H9 (cell line): Measurements from ENCODE around the gene TMED5. TPM values are rescaled to one million over a fixed set of nuclear protein-coding genes. Genes with fewer than 3 reads are reported as not detected.

Experiments
- DNase-seq: peaks from one replicate; pipeline ENCODE4 v3.0.0-alpha.2; 2017
- H2AFZ ChIP-seq: one replicate; pipeline ENCODE4 v1.6.1; 2013; ENCODE audit warnings: mild to moderate bottlenecking, low read length, control low read depth, moderate library complexity
- H2AK5ac ChIP-seq: 2 replicates; pipeline ENCODE4 v1.6.1; 2013; ENCODE audit warnings: low read length, control low read depth, mixed read lengths; ENCODE audit not compliant: insufficient read length
- H2BK120ac ChIP-seq: one replicate; pipeline ENCODE4 v1.6.1; 2013; ENCODE audit warnings: low read depth, mild to moderate bottlenecking, low read length, control low read depth, inconsistent platforms; ENCODE audit not compliant: poor library complexity, severe bottlenecking
- H2BK12ac ChIP-seq: 2 replicates; pipeline ENCODE4 v1.6.1; 2013; ENCODE audit warnings: low read length, control low read depth, mixed read lengths, low read depth; ENCODE audit not compliant: insufficient read length
- H2BK15ac ChIP-seq: 2 replicates; pipeline ENCODE4 v1.6.1; 2013; ENCODE audit warnings: low read depth, low read length, control low read depth
- H2BK20ac ChIP-seq: one replicate; pipeline ENCODE4 v1.6.1; 2013; ENCODE audit warnings: low read depth, mild to moderate bottlenecking, low read length, control low read depth, inconsistent platforms; ENCODE audit not compliant: poor library complexity, severe bottlenecking
- H2BK5ac ChIP-seq: 2 replicates; pipeline ENCODE4 v1.6.1; 2013; ENCODE audit warnings: low read length, control low read depth, mixed read lengths; ENCODE audit not compliant: insufficient read length
- H3K14ac ChIP-seq: 2 replicates; pipeline ENCODE4 v1.6.1; 2013; ENCODE audit warnings: low read length, control low read depth; ENCODE audit not compliant: insufficient read depth
- H3K18ac ChIP-seq: 2 replicates; pipeline ENCODE4 v1.6.1; 2013; ENCODE audit warnings: low read depth, mild to moderate bottlenecking, mixed read lengths, low read length, control low read depth; ENCODE audit not compliant: insufficient read length
- H3K23ac ChIP-seq: 2 replicates; pipeline ENCODE4 v1.6.1; 2013; ENCODE audit warnings: low read length, control low read depth, mixed read lengths, low read depth; ENCODE audit not compliant: insufficient read length
- H3K23me2 ChIP-seq: 2 replicates; pipeline ENCODE4 v1.6.1; 2013; ENCODE audit warnings: low read depth, mild to moderate bottlenecking, mixed read lengths, low read length, control low read depth; ENCODE audit not compliant: insufficient read length, poor library complexity, severe bottlenecking
- H3K27ac ChIP-seq: 2 replicates; pipeline ENCODE4 v1.5.1; 2013; ENCODE audit warnings: low read length, control low read depth, mixed read lengths, low read depth; ENCODE audit not compliant: insufficient read length
- H3K27me3 ChIP-seq: 2 replicates; pipeline ENCODE4 v1.6.1; 2013; ENCODE audit warnings: low read length, control low read depth, inconsistent platforms; ENCODE audit not compliant: insufficient read depth
- H3K4ac ChIP-seq: 2 replicates; pipeline ENCODE4 v1.6.1; 2013; ENCODE audit warnings: low read depth, mild to moderate bottlenecking, control low read depth, inconsistent platforms, low read length, moderate library complexity
- H3K4me1 ChIP-seq: 2 replicates; pipeline ENCODE4 v1.6.1; 2013; ENCODE audit warnings: low read length, control low read depth, inconsistent platforms; ENCODE audit not compliant: insufficient read depth
- H3K4me2 ChIP-seq: 2 replicates; pipeline ENCODE4 v1.6.1; 2013; ENCODE audit warnings: low read length, control low read depth, mixed read lengths; ENCODE audit not compliant: insufficient read length, insufficient read depth
- H3K56ac ChIP-seq: 2 replicates; pipeline ENCODE4 v1.6.1; 2013; ENCODE audit warnings: low read depth, mild to moderate bottlenecking, mixed read lengths, low read length, control low read depth; ENCODE audit not compliant: insufficient read length
- H3K79me1 ChIP-seq: 2 replicates; pipeline ENCODE4 v1.6.1; 2013; ENCODE audit warnings: low read depth, mild to moderate bottlenecking, moderate library complexity, low read length, control low read depth, inconsistent platforms; ENCODE audit not compliant: insufficient read depth, poor library complexity, severe bottlenecking
- H3K79me2 ChIP-seq: 2 replicates; pipeline ENCODE4 v1.6.1; 2013; ENCODE audit warnings: low read length, control low read depth, inconsistent platforms; ENCODE audit not compliant: insufficient read depth
- H3K9ac ChIP-seq: 2 replicates; pipeline ENCODE4 v1.6.1; 2013; ENCODE audit warnings: low read length, control low read depth, mixed read lengths; ENCODE audit not compliant: insufficient read length; ENCODE audit errors: extremely low read depth
- H3K9me3 ChIP-seq: one replicate; pipeline ENCODE4 v1.6.1; 2013; ENCODE audit warnings: low read depth, low read length, inconsistent platforms; ENCODE audit not compliant: control insufficient read depth
- H3T11ph ChIP-seq: one replicate; pipeline ENCODE4 v1.6.1; 2013; ENCODE audit warnings: mild to moderate bottlenecking, low read length, control low read depth, inconsistent platforms
- H4K20me1 ChIP-seq: one replicate; pipeline ENCODE4 v1.6.1; 2013; ENCODE audit not compliant: control insufficient read depth, insufficient read length, insufficient read depth
- H4K5ac ChIP-seq: 2 replicates; pipeline ENCODE4 v1.6.1; 2013; ENCODE audit warnings: low read depth, mild to moderate bottlenecking, mixed read lengths, low read length, control low read depth; ENCODE audit not compliant: insufficient read length
- H4K8ac ChIP-seq: replicated peaks from 2 replicates; pipeline ENCODE4 v1.6.1; 2013; ENCODE audit warnings: low read length, control low read depth, mixed read lengths, low read depth; ENCODE audit not compliant: insufficient read length
- H4K91ac ChIP-seq: 2 replicates; pipeline ENCODE4 v1.6.1; 2013; ENCODE audit warnings: low read depth, mild to moderate bottlenecking, moderate library complexity, mixed read lengths, low read length, control low read depth; ENCODE audit not compliant: insufficient read length
- H3K27ac Mint-ChIP-seq, 3 experiments: 2 replicates in 2 of 3; 3 replicates in 1 of 3; pipeline ENCODE4 v1.8.0; 2020 to 2021; ENCODE audit warnings: mixed read lengths in 3 of 3, mild to moderate bottlenecking in 1 of 3, moderate library complexity in 1 of 3
- H3K27me3 Mint-ChIP-seq: 2 replicates; pipeline ENCODE4 v1.8.0; 2021; ENCODE audit warnings: low read depth, mild to moderate bottlenecking, moderate library complexity, mixed read lengths
- H3K36me3 Mint-ChIP-seq, 3 experiments: 2 replicates in 2 of 3; 3 replicates in 1 of 3; pipeline ENCODE4 v1.8.0; 2020 to 2021; ENCODE audit warnings: low read depth in 3 of 3, mixed read lengths in 3 of 3; ENCODE audit not compliant: insufficient read depth in 1 of 3
- H3K4me1 Mint-ChIP-seq, 2 experiments: 2 replicates each; pipeline ENCODE4 v1.8.0; 2020; ENCODE audit warnings: mixed read lengths in 2 of 2
- H3K4me3 Mint-ChIP-seq, 2 experiments: 2 replicates in 1 of 2; 3 replicates in 1 of 2; pipeline ENCODE4 v1.8.0; 2020 to 2021; ENCODE audit warnings: mild to moderate bottlenecking in 2 of 2, mixed read lengths in 2 of 2, moderate library complexity in 1 of 2
- H3K9me3 Mint-ChIP-seq, 2 experiments: 2 replicates in 1 of 2; 3 replicates in 1 of 2; pipeline ENCODE4 v1.8.0; 2020; ENCODE audit warnings: mild to moderate bottlenecking in 2 of 2, mixed read lengths in 2 of 2, moderate library complexity in 1 of 2
- CTCF ChIP-seq: fragments of 200-600 bp; sonication (generic); conservative IDR thresholded peaks from 3 replicates; pipeline ENCODE4 v1.8.0; 2021; ENCODE audit warnings: antibody characterized with exemption, mild to moderate bottlenecking
- WGBS: extraction: QIAGEN DNeasy Blood & Tissue Kit; methylation state at CpG from one replicate; pipeline ENCODE4 v1.1.7; 2013; ENCODE audit warnings: missing lambda C conversion rate, low lambda C conversion rate, mixed read lengths; ENCODE audit not compliant: insufficient read length; ENCODE audit errors: extremely low coverage; 5-methylcytosine and 5-hydroxymethylcytosine counted together
- long read RNA-seq: library from polyadenylated mRNA; unstranded; transcript quantifications from one replicate; pipeline ENCODE4 v2.0.0, GENCODE V29; 2020
- total RNA-seq: library from RNA; stranded (reverse); gene quantifications from 2 replicates; pipeline ENCODE4 v1.2.1, GENCODE V29; 2021

The TMED5 gene
- 32.9 and 35.0 TPM in 2 replicates for total RNA-seq
- long read RNA-seq, full-length matches to known transcripts: 182 of 192 reads
- long read RNA-seq, partial matches to known transcripts: 1 of 192 reads
- long read RNA-seq, other reads (novel, unspliced or antisense): 9 of 192 reads

- no peak within 1 kb of the TSS for H2AK5ac ChIP-seq
- H2BK15ac ChIP-seq: no peak within 1 kb of the TSS
- H3K4me2 ChIP-seq: peak within 1 kb of the TSS; percentile 75
- Mint-ChIP-seq H3K4me1 (peaks cover 28 to 38% of the 10 kb centered on the region in 2 experiments), H3K27ac (peak within 1 kb of the TSS; percentile 92 to 99 (median 99); a peak in 6 of 7 replicates), H3K4me3 (peak within 1 kb of the TSS; percentile 91 to 94), H3K27me3 (no peaks in the 10 kb centered on the region; the same call in 1 of the 2 replicates), H3K36me3 (peaks cover 0 to 5% (median 0%) of the 10 kb centered on the region in 3 experiments; a peak in 3 of 7 replicates), H3K9me3 (no peaks in the 10 kb centered on the region)
- no peak within 1 kb of the TSS for H2BK12ac ChIP-seq
- H4K5ac ChIP-seq: no peak within 1 kb of the TSS
- no peaks in the 10 kb centered on the region for H3K23me2 ChIP-seq
- no peak within 1 kb of the TSS for H3K4ac ChIP-seq
- H3K4me1 ChIP-seq: no peaks in the 10 kb centered on the region
- no peaks in the 10 kb centered on the region for H3K27me3 ChIP-seq
- H3K14ac ChIP-seq: 0 out of 2 replicates have a peak within 1 kb of the TSS, but pooled peaks have one; percentile 23
- no peak within 1 kb of the TSS for H3T11ph ChIP-seq
- peaks cover 4% of the 10 kb centered on the region for H3K79me1 ChIP-seq
- peak; percentile 98 for DNase-seq
- peak within 1 kb of the TSS; percentile 40 for H3K18ac ChIP-seq
- peak within 1 kb of the TSS; percentile 62 for H3K9ac ChIP-seq
- H2BK20ac ChIP-seq: no peak within 1 kb of the TSS
- H2BK120ac ChIP-seq: no peak within 1 kb of the TSS
- no CpG with 5 or more reads among the region's 78 CpGs for WGBS
- no peak within 1 kb of the TSS for H4K8ac ChIP-seq
- TF ChIP-seq CTCF: peak; percentile 29; the same call in 1 of the 3 replicates
- H3K23ac ChIP-seq: no peak within 1 kb of the TSS
- H3K56ac ChIP-seq: no peak within 1 kb of the TSS
- H3K9me3 ChIP-seq: no peaks in the 10 kb centered on the region
- peaks cover 6% of the 10 kb centered on the region; the same call in 1 of the 2 replicates for H3K79me2 ChIP-seq
- H2BK5ac ChIP-seq: no peak within 1 kb of the TSS
- H4K91ac ChIP-seq: no peak within 1 kb of the TSS
- no peaks in the 10 kb centered on the region for H4K20me1 ChIP-seq
- H3K27ac ChIP-seq: peak within 1 kb of the TSS; percentile 12
- H2AFZ ChIP-seq: no peak within 1 kb of the TSS
Measured at GRCh38 chr1:93179886-93180722, at the start of gene TMED5. Gene TMED5, minus strand, starts transcription at chr1:93180413. Its CDS starts 171 bp downstream, at chr1:93180242.
